Measurements from ENCODE around the gene NUTM2F.
"Not testable (repeated sequence)": the region's sequence is repeated elsewhere in the genome, so short reads cannot be mapped to it uniquely, and the experiment has no call there.

The NUTM2F gene

DNA sequence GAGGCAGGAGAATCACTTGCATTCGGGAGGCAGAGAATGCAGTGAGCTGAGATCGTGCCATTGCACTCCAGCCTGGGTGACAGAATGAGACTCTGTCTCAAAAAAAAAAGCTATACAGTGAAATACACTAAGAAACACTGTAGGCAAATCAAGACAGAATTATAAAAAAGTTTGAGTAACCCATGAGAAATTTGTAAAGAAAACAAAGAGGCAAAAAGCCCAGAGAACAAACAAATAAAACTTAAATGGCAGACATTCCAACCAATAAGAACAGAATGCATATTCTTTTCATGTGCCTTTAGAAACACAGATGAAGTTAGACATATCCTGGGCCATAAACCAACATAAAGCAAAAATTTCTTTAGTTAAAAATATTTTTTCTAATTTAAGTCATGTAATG, 38.8 kb downstream of the NUTM2F start:
- TF ChIP-seq, protein P1, sequence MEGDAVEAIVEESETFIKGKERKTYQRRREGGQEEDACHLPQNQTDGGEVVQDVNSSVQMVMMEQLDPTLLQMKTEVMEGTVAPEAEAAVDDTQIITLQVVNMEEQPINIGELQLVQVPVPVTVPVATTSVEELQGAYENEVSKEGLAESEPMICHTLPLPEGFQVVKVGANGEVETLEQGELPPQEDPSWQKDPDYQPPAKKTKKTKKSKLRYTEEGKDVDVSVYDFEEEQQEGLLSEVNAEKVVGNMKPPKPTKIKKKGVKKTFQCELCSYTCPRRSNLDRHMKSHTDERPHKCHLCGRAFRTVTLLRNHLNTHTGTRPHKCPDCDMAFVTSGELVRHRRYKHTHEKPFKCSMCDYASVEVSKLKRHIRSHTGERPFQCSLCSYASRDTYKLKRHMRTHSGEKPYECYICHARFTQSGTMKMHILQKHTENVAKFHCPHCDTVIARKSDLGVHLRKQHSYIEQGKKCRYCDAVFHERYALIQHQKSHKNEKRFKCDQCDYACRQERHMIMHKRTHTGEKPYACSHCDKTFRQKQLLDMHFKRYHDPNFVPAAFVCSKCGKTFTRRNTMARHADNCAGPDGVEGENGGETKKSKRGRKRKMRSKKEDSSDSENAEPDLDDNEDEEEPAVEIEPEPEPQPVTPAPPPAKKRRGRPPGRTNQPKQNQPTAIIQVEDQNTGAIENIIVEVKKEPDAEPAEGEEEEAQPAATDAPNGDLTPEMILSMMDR (IDR thresholded peaks at IDR 0.05; ENCODE audit: low read depth, low read length) = no peak
- no peak overlapping the region for H3K4me3 ChIP-seq (ENCODE audit: low read depth, low read length)

GRCh38 chr9:94287877-94288513, 40.4 kb downstream of the NUTM2F start:
- H3K4me3 ChIP-seq (ENCODE audit: low read depth, low read length) = no peak overlapping the region
- TF ChIP-seq, protein P1 (IDR thresholded peaks at IDR 0.05; ENCODE audit: low read depth, low read length) = no peak

DNA sequence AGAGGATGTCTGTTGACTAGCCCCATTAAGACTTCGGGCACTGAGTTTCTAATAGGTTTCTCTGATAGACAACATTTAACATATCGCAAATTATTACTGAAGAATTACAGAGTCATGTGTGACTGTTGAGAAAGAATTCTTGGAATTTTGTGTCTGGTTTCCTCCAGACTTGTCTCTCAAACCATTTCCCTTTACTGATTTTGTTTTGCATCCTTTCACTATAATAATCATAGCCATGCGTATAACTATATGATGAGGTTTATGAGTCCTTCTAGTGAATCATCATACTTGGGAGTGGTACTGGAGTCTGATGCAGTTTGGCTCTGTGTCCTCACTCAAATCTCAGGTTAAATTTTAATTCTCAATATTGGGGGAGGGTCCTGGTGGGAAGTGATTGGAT, 42.3 kb downstream of the NUTM2F start:
- TF ChIP-seq, protein P1 (IDR thresholded peaks at IDR 0.05; ENCODE audit: low read depth, low read length) = no peak
- no peak overlapping the region for H3K4me3 ChIP-seq (ENCODE audit: low read depth, low read length)

GRCh38 chr9:94281101-94281500, 47.3 kb downstream of the NUTM2F start:
- TF ChIP-seq, protein P1 (IDR thresholded peaks at IDR 0.05; ENCODE audit: low read depth, low read length) = no peak
- H3K4me3 ChIP-seq (ENCODE audit: low read depth, low read length) = no peak overlapping the region

DNA sequence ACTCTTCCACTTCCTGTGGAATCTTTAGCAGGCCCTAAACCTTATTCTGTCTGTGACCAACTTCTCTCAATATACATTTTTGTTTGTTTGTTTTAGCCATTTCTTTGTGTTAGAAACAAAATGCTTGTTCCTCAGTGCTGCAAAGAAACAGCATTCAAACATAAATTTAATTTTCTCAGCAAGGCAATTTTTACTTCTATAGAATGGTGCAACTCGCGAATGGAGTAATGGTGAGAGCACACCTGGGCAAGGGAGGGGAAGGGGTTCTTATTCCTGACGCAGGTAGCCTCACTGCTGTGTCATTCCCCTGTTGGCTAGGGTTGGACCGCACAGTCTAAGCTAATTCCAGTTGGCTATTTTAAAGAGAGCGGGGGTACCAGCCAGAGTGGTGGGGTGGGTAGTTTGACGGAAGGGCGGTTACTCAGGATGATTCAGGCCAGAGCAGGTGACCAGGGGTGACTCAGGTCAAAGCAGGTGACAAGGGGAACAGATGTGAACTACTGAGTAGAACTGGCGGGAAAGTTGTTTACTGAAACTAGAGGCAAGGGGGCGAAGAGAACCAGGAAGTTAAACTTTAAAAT, 47.9 kb downstream of the NUTM2F start:
- H3K4me3 ChIP-seq (ENCODE audit: low read depth, low read length) = no peak overlapping the region
- TF ChIP-seq, protein P1 (IDR thresholded peaks at IDR 0.05; ENCODE audit: low read depth, low read length) = no peak

- TF ChIP-seq, protein P1 (IDR thresholded peaks at IDR 0.05; ENCODE audit: low read depth, low read length) = no peak
These were observed 50.4 kb downstream of the NUTM2F start for GRCh38 chr9:94277885-94278536.

DNA sequence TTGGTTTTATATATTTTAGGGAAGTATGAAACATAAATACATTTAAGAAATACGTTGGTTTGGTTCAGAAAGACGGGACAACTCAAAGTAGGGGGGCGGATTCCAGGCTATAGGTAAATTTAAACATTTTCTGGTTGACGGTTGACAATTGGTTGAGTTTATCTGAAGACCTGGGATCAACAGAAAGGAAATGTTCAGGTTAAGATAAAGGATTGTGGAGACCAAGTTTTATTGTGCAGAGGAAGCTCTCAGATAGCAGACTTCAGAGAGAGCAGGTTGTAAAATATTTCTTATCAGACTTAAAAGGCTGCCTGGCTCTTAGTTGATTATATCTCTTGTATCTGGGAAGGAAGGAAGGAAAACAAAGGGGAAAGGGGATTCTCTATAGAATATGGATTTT, 51.4 kb downstream of the NUTM2F start:
- not testable (repeated sequence) for H3K4me3 ChIP-seq (ENCODE audit: low read depth, low read length)

More at GRCh38 chr9:94277885-94278536, 50.4 kb downstream of the NUTM2F start:
- no peak overlapping the region for H3K4me3 ChIP-seq (ENCODE audit: low read depth, low read length)

Measured in WI38 (cell line).